HepG2 (cell line): Measurements from ENCODE around the gene PSAP. TPM values are rescaled to one million over a fixed set of nuclear protein-coding genes. Genes with fewer than 3 reads are reported as not detected.

Experiments used
- ATRX ChIP-seq: sonication (generic); formaldehyde crosslinking; IDR thresholded peaks from 2 replicates; pipeline ENCODE4 v1.4.0; 2020; ENCODE audit warnings: missing genetic modification reagents, borderline replicate concordance
- polyA plus RNA-seq, 8 experiments: library from polyadenylated mRNA; depleted of rRNA in 3 of 8; stranded (reverse) in 7 of 8; unstranded in 1 of 8; fragments of >200 nt; fragmentation: Illumina TruSeq in 4 of 8; extraction: Trizol in 4 of 8; gene quantifications; 2 replicates each; pipeline versions ENCODE4 v1.2.1 to v1.2.3, GENCODE V29; 2011 to 2016; ENCODE audit warnings: low read depth in 4 of 8, missing spikeins in 1 of 8, mixed read lengths in 1 of 8; ENCODE audit not compliant: insufficient read depth in 1 of 8
- total RNA-seq, 5 experiments: library from RNA; depleted of rRNA; stranded (reverse); fragments of >200 nt; fragmentation: Illumina TruSeq; extraction: Trizol; gene quantifications; 2 replicates each; pipeline ENCODE4 v1.2.3, GENCODE V29; 2016; ENCODE audit warnings: low read depth in 1 of 5
- TF ChIP-seq, protein P1 (sequence below): sonication (generic); formaldehyde crosslinking; IDR thresholded peaks from 2 replicates; pipeline ENCODE4 v1.5.0; 2020; ENCODE audit warnings: mild to moderate bottlenecking, missing genetic modification reagents
- TF ChIP-seq, protein P2 (sequence below): sonication (generic); formaldehyde crosslinking; IDR thresholded peaks from one replicate; pipeline ENCODE4 v1.5.1; 2020; ENCODE audit warnings: mild to moderate bottlenecking, missing genetic modification reagents; ENCODE audit errors: not compliant biosample characterization
- TF ChIP-seq, protein P3 (sequence below): sonication (generic); formaldehyde crosslinking; IDR thresholded peaks from 2 replicates; pipeline ENCODE4 v1.9.0; 2022; ENCODE audit warnings: low read depth, missing genetic modification reagents
- TF ChIP-seq, protein P4 (sequence below): IDR thresholded peaks from 2 replicates; pipeline ENCODE4 v1.6.1; 2018; ENCODE audit warnings: missing genetic modification reagents, mild to moderate bottlenecking, missing compliant biosample characterization

The PSAP gene
- total and polyA plus RNA-seq, 2 of the 13 experiments (the other 11 are each of a cell fraction or from before 2014, with no cell fraction given): 323 to 643 TPM

DNA sequence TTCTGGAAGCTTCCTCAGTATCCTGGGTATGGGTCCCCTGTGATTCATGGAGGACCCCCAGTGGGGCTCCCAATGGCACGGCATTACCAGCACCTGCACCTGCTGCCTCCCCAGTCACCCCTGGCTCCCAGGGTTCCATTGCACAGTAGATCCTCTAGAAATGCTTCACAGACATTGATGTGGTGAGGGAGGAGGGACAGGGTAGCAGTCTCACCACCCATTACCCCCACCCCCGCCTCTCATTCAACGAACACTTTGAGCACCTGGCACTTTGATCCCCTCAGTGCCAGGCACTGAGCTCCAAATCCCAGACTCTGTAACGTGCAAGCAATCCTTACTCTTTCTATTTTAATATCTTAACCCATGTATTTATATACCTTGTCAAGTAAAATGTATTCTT, 26.8 kb upstream of the PSAP start (continued):
- TF ChIP-seq, protein P1, sequence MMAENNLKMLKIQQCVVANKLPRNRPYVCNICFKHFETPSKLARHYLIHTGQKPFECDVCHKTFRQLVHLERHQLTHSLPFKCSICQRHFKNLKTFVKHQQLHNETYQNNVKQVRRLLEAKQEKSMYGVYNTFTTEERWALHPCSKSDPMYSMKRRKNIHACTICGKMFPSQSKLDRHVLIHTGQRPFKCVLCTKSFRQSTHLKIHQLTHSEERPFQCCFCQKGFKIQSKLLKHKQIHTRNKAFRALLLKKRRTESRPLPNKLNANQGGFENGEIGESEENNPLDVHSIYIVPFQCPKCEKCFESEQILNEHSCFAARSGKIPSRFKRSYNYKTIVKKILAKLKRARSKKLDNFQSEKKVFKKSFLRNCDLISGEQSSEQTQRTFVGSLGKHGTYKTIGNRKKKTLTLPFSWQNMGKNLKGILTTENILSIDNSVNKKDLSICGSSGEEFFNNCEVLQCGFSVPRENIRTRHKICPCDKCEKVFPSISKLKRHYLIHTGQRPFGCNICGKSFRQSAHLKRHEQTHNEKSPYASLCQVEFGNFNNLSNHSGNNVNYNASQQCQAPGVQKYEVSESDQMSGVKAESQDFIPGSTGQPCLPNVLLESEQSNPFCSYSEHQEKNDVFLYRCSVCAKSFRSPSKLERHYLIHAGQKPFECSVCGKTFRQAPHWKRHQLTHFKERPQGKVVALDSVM (CRISPR knock-in tag): no peak
- TF ChIP-seq ATRX (CRISPR knock-in tag): no peak
- TF ChIP-seq, protein P2, sequence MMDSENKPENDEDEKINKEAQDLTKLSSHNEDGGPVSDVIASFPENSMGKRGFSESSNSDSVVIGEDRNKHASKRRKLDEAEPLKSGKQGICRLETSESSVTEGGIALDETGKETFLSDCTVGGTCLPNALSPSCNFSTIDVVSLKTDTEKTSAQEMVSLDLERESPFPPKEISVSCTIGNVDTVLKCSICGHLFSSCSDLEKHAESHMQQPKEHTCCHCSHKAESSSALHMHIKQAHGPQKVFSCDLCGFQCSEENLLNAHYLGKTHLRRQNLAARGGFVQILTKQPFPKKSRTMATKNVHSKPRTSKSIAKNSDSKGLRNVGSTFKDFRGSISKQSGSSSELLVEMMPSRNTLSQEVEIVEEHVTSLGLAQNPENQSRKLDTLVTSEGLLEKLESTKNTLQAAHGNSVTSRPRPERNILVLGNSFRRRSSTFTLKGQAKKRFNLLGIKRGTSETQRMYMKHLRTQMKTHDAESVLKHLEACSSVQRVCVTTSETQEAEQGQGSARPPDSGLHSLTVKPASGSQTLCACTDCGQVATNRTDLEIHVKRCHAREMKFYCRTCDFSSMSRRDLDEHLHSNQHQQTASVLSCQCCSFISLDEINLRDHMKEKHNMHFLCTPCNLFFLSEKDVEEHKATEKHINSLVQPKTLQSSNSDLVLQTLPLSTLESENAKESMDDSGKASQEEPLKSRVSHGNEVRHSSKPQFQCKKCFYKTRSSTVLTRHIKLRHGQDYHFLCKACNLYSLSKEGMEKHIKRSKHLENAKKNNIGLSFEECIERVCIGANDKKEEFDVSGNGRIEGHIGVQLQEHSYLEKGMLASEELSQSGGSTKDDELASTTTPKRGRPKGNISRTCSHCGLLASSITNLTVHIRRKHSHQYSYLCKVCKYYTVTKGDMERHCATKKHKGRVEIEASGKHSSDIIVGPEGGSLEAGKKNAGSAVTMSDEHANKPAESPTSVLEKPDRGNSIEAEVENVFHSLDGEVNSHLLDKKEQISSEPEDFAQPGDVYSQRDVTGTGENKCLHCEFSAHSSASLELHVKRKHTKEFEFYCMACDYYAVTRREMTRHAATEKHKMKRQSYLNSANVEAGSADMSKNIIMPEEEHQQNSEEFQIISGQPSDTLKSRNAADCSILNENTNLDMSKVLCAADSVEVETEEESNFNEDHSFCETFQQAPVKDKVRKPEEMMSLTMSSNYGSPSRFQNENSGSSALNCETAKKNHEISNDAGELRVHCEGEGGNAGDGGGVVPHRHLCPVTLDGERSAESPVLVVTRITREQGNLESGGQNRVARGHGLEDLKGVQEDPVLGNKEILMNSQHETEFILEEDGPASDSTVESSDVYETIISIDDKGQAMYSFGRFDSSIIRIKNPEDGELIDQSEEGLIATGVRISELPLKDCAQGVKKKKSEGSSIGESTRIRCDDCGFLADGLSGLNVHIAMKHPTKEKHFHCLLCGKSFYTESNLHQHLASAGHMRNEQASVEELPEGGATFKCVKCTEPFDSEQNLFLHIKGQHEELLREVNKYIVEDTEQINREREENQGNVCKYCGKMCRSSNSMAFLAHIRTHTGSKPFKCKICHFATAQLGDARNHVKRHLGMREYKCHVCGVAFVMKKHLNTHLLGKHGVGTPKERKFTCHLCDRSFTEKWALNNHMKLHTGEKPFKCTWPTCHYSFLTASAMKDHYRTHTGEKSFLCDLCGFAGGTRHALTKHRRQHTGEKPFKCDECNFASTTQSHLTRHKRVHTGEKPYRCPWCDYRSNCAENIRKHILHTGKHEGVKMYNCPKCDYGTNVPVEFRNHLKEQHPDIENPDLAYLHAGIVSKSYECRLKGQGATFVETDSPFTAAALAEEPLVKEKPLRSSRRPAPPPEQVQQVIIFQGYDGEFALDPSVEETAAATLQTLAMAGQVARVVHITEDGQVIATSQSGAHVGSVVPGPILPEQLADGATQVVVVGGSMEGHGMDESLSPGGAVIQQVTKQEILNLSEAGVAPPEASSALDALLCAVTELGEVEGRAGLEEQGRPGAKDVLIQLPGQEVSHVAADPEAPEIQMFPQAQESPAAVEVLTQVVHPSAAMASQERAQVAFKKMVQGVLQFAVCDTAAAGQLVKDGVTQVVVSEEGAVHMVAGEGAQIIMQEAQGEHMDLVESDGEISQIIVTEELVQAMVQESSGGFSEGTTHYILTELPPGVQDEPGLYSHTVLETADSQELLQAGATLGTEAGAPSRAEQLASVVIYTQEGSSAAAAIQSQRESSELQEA (CRISPR knock-in tag): no peak
- TF ChIP-seq, protein P3, sequence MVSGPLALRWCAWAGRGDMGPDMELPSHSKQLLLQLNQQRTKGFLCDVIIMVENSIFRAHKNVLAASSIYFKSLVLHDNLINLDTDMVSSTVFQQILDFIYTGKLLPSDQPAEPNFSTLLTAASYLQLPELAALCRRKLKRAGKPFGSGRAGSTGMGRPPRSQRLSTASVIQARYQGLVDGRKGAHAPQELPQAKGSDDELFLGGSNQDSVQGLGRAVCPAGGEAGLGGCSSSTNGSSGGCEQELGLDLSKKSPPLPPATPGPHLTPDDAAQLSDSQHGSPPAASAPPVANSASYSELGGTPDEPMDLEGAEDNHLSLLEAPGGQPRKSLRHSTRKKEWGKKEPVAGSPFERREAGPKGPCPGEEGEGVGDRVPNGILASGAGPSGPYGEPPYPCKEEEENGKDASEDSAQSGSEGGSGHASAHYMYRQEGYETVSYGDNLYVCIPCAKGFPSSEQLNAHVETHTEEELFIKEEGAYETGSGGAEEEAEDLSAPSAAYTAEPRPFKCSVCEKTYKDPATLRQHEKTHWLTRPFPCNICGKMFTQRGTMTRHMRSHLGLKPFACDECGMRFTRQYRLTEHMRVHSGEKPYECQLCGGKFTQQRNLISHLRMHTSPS (CRISPR knock-in tag): no peak
- TF ChIP-seq, protein P4, sequence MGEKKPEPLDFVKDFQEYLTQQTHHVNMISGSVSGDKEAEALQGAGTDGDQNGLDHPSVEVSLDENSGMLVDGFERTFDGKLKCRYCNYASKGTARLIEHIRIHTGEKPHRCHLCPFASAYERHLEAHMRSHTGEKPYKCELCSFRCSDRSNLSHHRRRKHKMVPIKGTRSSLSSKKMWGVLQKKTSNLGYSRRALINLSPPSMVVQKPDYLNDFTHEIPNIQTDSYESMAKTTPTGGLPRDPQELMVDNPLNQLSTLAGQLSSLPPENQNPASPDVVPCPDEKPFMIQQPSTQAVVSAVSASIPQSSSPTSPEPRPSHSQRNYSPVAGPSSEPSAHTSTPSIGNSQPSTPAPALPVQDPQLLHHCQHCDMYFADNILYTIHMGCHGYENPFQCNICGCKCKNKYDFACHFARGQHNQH (CRISPR knock-in tag): no peak
